Measurements from ENCODE around the gene PARVB.

The PARVB gene, protein sequence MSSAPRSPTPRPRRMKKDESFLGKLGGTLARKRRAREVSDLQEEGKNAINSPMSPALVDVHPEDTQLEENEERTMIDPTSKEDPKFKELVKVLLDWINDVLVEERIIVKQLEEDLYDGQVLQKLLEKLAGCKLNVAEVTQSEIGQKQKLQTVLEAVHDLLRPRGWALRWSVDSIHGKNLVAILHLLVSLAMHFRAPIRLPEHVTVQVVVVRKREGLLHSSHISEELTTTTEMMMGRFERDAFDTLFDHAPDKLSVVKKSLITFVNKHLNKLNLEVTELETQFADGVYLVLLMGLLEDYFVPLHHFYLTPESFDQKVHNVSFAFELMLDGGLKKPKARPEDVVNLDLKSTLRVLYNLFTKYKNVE

DNA sequence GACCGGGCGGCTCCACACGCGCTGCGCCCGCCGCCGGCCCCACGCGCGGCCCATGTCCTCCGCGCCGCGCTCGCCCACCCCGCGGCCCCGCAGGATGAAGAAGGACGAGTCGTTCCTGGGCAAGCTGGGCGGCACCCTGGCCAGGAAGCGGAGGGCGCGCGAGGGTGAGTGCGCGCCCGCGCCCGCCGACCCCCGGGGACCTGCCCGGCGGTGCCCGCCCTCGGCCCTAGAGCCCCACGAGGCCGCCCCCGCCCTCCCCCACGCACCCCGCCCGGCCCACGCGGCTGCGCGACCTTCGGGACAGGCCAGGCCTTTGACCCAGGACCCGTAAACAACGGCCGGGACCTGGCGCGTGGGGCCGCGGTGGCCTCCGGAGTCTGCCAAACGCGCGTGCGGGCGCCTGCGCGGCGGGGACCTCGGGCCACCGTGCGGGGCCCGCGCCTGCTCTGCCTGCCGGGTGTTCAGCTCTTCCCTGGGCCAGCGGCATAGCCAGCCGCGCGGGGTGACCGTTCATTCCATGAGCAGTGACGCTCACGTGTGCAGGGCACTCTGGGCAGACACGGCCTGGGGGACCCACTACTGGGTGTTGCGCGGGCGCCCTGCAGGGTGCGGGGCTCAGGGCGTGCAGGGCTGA is at the start of gene PARVB:
Gene PARVB, plus strand, starts transcription at position 15 of the 634 bp plus-strand sequence. Its CDS starts 38 bp downstream, at position 53.
- H3K36me3 ChIP-seq (ENCODE audit: insufficient read depth, low read length) = no peaks in the 10 kb centered on the region
- peak within 1 kb of the TSS; percentile 95 for H3K4me3 ChIP-seq (ENCODE audit: low read depth, low read length)
- peaks cover 14% of the 10 kb centered on the region for H3K4me1 ChIP-seq (ENCODE audit: control insufficient read depth, insufficient read depth, low read length, unreplicated experiment)
- H3K79me2 ChIP-seq (ENCODE audit: control insufficient read depth, insufficient read depth, low read length, unreplicated experiment) = peaks cover 33% of the 10 kb centered on the region
- no peaks in the 10 kb centered on the region for H3K27me3 ChIP-seq (ENCODE audit: insufficient read depth, low read length)
- H2AFZ ChIP-seq (ENCODE audit: low read length, unreplicated experiment) = peak within 1 kb of the TSS; percentile 81
- peak within 1 kb of the TSS; percentile 45; the same call in 1 of the 2 replicates for H3K27ac ChIP-seq (ENCODE audit: low read depth, low read length)

DNA sequence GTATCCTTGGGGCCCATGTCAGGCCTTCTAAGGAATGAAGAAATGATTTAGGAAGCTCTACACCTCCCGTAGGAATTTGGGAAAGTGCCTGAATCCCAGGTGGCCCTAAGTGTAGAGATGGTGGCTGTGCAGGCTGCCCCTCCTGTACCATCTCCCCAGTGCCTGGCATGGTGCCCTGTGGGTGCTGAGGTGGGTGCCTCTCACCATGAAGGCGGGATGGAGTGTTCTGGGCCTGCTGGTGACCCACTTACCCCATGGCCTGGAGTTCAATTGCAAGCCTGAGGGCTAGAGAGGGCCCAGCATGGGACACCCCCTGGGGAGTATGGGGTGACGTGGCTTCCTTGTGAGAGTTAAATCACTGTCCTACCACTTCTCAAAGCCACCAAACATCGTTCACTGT is 49.1 kb upstream of the PARVB start:
- Histone ChIP-seq H2AFZ (ENCODE audit: low read length, unreplicated experiment) (no peak overlapping the region), H3K4me1 (ENCODE audit: control insufficient read depth, insufficient read depth, low read length, unreplicated experiment) (no peaks in the 10 kb centered on the region), H3K4me3 (ENCODE audit: low read depth, low read length) (no peak overlapping the region), H3K36me3 (ENCODE audit: insufficient read depth, low read length) (no peaks in the 10 kb centered on the region), H3K79me2 (ENCODE audit: control insufficient read depth, insufficient read depth, low read length, unreplicated experiment) (no peaks in the 10 kb centered on the region), H3K27me3 (ENCODE audit: insufficient read depth, low read length) (no peaks in the 10 kb centered on the region), H3K27ac (ENCODE audit: low read depth, low read length) (no peak overlapping the region)

DNA sequence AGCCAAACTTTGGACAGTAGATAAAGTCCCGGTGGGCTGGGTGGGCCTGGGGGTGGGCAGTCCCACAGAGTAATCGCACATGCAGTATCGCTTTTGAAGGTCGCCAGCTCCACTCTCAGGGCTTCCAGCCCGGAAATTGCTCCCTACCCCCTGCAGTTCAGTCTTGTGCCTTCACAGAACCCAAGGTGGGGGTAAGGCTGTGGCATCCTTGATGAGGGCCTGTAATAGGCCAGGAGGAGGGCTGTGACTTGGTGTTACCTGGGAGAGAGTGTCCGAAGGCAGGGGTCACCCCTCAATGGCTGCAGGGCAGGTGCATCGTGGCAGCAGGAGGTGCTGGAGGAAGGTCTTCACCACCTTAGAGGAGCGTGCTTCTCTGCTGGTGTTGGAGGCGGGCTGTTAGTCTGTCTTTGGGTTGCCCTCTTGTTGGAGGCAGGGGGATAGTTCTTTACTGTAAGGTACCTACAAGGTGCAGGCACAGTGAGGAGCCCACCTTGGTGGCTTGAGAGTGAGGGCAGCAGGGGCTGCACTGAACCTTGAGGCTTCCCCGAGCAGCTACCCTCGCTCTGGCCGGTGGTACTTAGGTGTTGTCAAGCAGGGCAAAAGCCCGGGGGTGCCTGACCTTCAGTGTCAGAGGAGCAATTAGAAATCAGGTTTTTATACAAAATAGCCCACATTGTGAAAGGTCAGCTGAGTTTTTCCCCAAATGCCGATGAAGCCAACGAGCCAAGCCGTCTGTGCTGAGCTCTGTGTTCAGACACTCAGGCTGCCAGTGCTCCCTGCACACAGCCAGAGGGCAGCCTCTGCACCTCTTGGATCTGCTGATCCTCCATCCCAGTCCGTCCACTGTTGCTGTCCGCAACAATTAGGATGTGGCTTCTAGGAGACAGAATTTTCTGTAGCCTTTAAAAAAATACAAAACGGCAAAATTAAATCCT is 47.0 kb upstream of the PARVB start:
- Histone ChIP-seq H3K4me1 (ENCODE audit: control insufficient read depth, insufficient read depth, low read length, unreplicated experiment) (no peaks in the 10 kb centered on the region), H3K4me3 (ENCODE audit: low read depth, low read length) (no peak overlapping the region), H3K27ac (ENCODE audit: low read depth, low read length) (no peak overlapping the region), H3K79me2 (ENCODE audit: control insufficient read depth, insufficient read depth, low read length, unreplicated experiment) (no peaks in the 10 kb centered on the region), H2AFZ (ENCODE audit: low read length, unreplicated experiment) (no peak overlapping the region), H3K36me3 (ENCODE audit: insufficient read depth, low read length) (no peaks in the 10 kb centered on the region), H3K27me3 (ENCODE audit: insufficient read depth, low read length) (no peaks in the 10 kb centered on the region)

DNA sequence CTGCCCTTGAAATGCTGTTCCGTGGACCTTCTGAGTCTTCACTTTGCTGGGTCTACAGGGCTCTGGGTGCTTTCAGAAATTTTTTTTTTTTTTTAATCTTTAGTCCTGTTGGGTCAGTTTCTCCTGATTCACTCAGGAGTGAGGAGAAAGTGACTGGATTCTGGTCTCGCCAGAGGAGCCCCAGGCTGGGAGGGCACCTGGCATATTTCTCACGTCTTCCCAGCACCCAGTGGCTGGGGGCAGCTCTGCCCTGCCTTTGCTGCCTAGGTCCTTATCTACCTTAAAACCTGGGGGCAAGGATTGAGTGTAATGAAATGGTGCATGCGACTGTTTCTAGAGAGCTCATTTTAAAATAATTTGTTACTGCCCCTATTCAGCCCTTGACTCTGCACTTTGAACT is 45.5 kb upstream of the PARVB start:
- H2AFZ ChIP-seq (ENCODE audit: low read length, unreplicated experiment) = no peak overlapping the region
- H3K27me3 ChIP-seq (ENCODE audit: insufficient read depth, low read length) = no peaks in the 10 kb centered on the region
- no peak overlapping the region for H3K27ac ChIP-seq (ENCODE audit: low read depth, low read length)
- H3K79me2 ChIP-seq (ENCODE audit: control insufficient read depth, insufficient read depth, low read length, unreplicated experiment) = no peaks in the 10 kb centered on the region
- H3K36me3 ChIP-seq (ENCODE audit: insufficient read depth, low read length) = no peaks in the 10 kb centered on the region
- no peak overlapping the region for H3K4me3 ChIP-seq (ENCODE audit: low read depth, low read length)
- H3K4me1 ChIP-seq (ENCODE audit: control insufficient read depth, insufficient read depth, low read length, unreplicated experiment) = no peaks in the 10 kb centered on the region

DNA sequence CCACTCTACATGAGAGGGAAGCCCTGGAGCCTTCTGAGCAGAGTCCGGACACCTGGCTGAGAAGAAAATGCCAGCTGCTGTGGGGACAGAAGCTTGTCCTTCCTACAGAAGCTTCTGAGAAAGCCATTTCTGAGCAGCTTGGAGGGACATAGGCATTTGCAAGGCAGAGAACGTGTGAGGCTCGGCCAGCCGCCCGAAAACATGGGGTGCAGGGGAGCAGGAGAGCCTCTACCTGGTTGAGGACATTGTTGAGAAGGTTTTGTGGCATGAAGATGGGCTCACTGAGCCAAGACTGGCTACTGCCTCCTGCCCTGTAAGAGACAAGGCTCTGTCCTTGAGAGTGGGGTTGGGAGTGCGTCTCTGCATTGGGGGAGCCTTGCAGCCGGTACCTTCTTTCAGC is 43.5 kb upstream of the PARVB start:
- H3K36me3 ChIP-seq (ENCODE audit: insufficient read depth, low read length) = no peaks in the 10 kb centered on the region
- no peaks in the 10 kb centered on the region for H3K27me3 ChIP-seq (ENCODE audit: insufficient read depth, low read length)
- no peak overlapping the region for H3K27ac ChIP-seq (ENCODE audit: low read depth, low read length)
- no peaks in the 10 kb centered on the region for H3K4me1 ChIP-seq (ENCODE audit: control insufficient read depth, insufficient read depth, low read length, unreplicated experiment)
- H2AFZ ChIP-seq (ENCODE audit: low read length, unreplicated experiment) = no peak overlapping the region
- H3K79me2 ChIP-seq (ENCODE audit: control insufficient read depth, insufficient read depth, low read length, unreplicated experiment) = no peaks in the 10 kb centered on the region
- H3K4me3 ChIP-seq (ENCODE audit: low read depth, low read length) = no peak overlapping the region

DNA sequence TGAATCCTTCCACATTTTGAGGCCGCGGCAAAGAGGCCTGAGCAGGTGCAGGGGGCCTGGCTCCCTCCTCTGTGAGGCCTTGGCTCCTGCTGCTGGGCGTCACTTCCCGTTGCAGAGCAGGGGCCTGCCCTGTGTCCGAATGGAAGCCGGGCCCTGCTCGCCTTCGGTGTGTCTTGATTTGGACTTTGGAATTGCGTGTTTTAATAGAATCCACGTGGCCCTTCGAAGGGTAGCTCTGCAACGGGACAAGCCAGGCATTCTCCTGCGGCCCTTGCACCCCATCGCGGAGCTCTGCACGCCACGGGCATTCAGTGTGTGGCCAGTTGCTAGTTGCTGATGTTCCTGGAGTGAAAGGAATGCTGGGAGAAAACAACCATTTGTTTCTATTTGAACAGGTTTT is 43.1 kb upstream of the PARVB start:
- no peaks in the 10 kb centered on the region for H3K27me3 ChIP-seq (ENCODE audit: insufficient read depth, low read length)
- no peak overlapping the region for H3K4me3 ChIP-seq (ENCODE audit: low read depth, low read length)
- H3K4me1 ChIP-seq (ENCODE audit: control insufficient read depth, insufficient read depth, low read length, unreplicated experiment) = no peaks in the 10 kb centered on the region
- H2AFZ ChIP-seq (ENCODE audit: low read length, unreplicated experiment) = no peak overlapping the region
- no peaks in the 10 kb centered on the region for H3K36me3 ChIP-seq (ENCODE audit: insufficient read depth, low read length)
- H3K27ac ChIP-seq (ENCODE audit: low read depth, low read length) = no peak overlapping the region
- no peaks in the 10 kb centered on the region for H3K79me2 ChIP-seq (ENCODE audit: control insufficient read depth, insufficient read depth, low read length, unreplicated experiment)

DNA sequence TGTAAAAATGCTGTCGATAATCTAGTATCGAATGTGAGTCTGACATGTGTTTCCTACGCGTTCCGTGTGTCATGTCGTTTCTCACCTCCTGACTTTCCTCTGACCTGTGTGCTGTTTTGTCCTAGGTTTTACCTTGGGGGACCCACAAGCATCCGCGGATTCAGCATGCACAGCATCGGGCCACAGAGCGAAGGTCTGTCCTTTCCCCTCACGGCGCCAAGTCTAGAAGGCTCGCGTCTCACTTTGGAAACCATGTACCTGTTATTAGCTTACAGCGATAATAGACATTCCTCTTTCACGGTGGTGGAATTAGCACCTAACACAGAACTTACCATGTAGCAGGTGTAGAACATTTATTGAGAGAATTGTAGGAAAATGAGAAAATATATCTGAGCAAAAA is 40.3 kb upstream of the PARVB start:
- Histone ChIP-seq H3K27me3 (ENCODE audit: insufficient read depth, low read length) (no peaks in the 10 kb centered on the region), H3K4me3 (ENCODE audit: low read depth, low read length) (no peak overlapping the region), H3K27ac (ENCODE audit: low read depth, low read length) (no peak overlapping the region), H3K79me2 (ENCODE audit: control insufficient read depth, insufficient read depth, low read length, unreplicated experiment) (no peaks in the 10 kb centered on the region), H3K36me3 (ENCODE audit: insufficient read depth, low read length) (no peaks in the 10 kb centered on the region), H3K4me1 (ENCODE audit: control insufficient read depth, insufficient read depth, low read length, unreplicated experiment) (no peaks in the 10 kb centered on the region), H2AFZ (ENCODE audit: low read length, unreplicated experiment) (no peak overlapping the region)

DNA sequence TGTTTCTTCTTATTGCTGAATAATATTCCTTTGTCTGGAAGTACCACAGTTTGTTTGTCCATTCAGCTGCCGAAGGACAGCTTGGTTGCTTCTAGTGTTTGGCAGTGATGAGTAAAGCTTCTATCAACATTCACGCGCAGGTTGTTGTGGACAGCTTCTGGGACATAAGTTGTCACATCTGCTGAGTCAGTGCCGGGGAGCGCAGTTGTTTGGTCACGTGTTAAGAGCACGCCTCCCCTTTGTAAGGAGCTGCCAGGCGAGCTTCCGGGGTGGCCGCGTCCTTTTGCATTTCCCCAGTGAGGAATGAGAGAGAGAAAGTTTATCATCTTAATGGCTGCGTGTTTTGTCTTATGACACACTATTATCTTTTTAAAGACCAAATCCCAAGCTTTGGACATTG is 38.6 kb upstream of the PARVB start:
- no peaks in the 10 kb centered on the region for H3K4me1 ChIP-seq (ENCODE audit: control insufficient read depth, insufficient read depth, low read length, unreplicated experiment)
- no peak overlapping the region for H3K27ac ChIP-seq (ENCODE audit: low read depth, low read length)
- no peaks in the 10 kb centered on the region for H3K36me3 ChIP-seq (ENCODE audit: insufficient read depth, low read length)
- H3K79me2 ChIP-seq (ENCODE audit: control insufficient read depth, insufficient read depth, low read length, unreplicated experiment) = no peaks in the 10 kb centered on the region
- H3K4me3 ChIP-seq (ENCODE audit: low read depth, low read length) = no peak overlapping the region
- no peak overlapping the region for H2AFZ ChIP-seq (ENCODE audit: low read length, unreplicated experiment)
- no peaks in the 10 kb centered on the region for H3K27me3 ChIP-seq (ENCODE audit: insufficient read depth, low read length)

DNA sequence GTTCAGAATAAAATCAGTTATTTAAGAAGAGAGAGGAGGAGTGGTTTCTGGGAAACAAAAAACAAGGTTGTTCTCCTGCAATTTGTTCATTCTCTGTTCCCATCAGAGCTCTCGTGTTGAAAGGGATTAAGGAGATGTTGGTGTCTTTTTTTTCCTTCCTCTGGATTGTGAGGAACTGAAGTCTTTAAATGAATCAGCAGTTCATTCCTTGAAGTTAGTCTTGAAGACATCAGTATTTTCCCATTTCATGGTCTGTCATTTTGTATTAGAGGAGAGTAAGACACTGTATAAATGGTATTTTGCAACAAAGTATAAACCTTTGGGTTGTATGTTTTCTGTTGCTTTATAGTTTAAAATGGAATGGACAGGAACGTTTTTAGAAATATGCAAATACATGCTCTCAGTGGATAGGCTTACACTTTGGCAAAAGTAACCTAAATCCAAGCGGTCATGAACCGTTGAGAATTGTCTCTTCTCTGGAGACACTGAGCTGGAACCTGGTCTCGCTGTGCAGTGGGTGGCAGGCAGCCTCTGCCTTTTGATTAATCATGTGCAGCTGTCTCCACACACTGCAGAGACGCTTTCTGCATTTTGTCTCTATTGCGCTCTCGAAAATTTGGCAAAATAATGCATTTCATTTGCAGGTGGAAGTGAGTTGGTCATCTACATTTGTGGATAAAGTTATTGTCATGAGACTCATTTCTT is 35.8 kb upstream of the PARVB start:
- Histone ChIP-seq H3K4me1 (ENCODE audit: control insufficient read depth, insufficient read depth, low read length, unreplicated experiment) (no peaks in the 10 kb centered on the region), H3K79me2 (ENCODE audit: control insufficient read depth, insufficient read depth, low read length, unreplicated experiment) (no peaks in the 10 kb centered on the region), H3K27ac (ENCODE audit: low read depth, low read length) (no peak overlapping the region), H3K4me3 (ENCODE audit: low read depth, low read length) (no peak overlapping the region), H3K27me3 (ENCODE audit: insufficient read depth, low read length) (no peaks in the 10 kb centered on the region), H3K36me3 (ENCODE audit: insufficient read depth, low read length) (no peaks in the 10 kb centered on the region), H2AFZ (ENCODE audit: low read length, unreplicated experiment) (no peak overlapping the region)

DNA sequence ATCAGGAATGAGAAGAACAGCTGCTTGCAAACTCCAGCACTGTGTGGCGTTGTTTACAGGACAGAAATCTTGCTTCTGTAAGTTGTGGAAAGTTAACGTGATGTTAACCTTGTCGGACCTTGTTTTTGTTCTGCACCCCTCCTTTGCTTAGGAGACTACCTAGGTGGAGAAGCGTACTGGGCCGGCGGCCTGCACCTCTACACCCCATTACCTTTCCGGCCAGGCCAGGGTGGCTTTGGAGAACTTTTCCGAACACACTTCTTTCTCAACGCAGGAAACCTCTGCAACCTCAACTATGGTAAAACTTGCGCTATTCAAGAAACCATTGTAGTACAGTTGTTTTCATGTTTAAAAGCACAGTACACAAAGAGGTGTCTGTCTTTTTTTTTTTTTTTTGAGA is 35.1 kb upstream of the PARVB start:
- Histone ChIP-seq H3K27ac (ENCODE audit: low read depth, low read length) (no peak overlapping the region), H3K4me1 (ENCODE audit: control insufficient read depth, insufficient read depth, low read length, unreplicated experiment) (no peaks in the 10 kb centered on the region), H3K36me3 (ENCODE audit: insufficient read depth, low read length) (no peaks in the 10 kb centered on the region), H2AFZ (ENCODE audit: low read length, unreplicated experiment) (no peak overlapping the region), H3K4me3 (ENCODE audit: low read depth, low read length) (no peak overlapping the region), H3K27me3 (ENCODE audit: insufficient read depth, low read length) (no peaks in the 10 kb centered on the region), H3K79me2 (ENCODE audit: control insufficient read depth, insufficient read depth, low read length, unreplicated experiment) (no peaks in the 10 kb centered on the region)

Data from ACC112 (cell line).